Activated CD8-positive, alpha-beta memory T cell treated with anti-CD3 and anti-CD28 coated beads for 24 hours (primary cell): ENCODE results near the gene DENND1B.
"Not testable (repeated sequence)": the region's sequence is repeated elsewhere in the genome, so short reads cannot be mapped to it uniquely, and the experiment has no call there.

Source experiments
- DNase-seq: peaks from one replicate; pipeline ENCODE4 v3.0.0-alpha.2; 2020

DENND1B gene

DNA sequence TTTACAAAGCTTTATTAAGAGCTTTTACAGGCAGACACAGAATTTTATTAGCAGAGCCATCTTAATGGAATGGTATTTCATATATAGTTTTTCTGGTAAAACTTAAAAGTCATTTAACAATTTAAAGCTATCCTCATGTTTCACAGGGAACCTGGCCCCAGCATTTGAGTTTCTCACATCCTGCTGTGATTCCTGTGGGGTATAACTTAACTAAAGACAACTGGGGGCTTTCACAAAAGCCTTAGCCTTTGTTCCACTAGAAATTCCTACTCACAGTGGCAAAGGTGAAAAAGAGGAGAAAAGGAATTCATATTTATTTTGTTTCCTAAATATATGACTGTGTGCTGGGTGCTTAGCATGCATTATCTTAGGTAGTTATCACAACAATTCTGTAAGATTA, 233.9 kb downstream of the DENND1B start:
- no peak for DNase-seq

DNA sequence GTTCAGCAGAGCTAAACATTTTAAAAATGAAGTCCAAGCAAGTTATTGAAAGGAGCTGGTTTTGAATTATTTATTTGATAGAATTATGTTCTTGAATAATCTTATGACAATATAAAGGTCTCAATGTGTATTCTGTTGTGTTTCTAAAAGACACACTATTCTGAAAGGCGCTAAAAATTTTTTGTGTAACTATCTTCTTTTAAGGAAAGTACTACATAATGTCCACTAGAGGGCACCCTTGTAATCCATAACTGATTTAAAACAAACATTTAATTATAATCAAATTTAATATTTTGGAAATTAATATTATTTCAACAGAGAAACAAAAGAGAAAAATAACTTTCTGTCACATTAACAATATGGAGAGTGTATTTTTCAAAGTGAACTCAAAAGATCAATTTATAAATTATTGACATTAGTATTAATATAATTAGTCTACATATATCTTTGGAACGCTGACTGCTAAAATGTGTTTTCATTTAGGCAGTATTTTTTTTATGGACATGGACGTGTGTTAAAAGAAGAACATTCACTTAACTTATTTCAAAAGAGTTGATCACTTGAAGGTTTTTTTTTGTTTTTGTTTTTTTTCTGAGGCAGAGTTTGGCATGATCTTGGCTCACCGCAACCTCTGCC, 248.4 kb downstream of the DENND1B start:
- no peak for DNase-seq

DNA sequence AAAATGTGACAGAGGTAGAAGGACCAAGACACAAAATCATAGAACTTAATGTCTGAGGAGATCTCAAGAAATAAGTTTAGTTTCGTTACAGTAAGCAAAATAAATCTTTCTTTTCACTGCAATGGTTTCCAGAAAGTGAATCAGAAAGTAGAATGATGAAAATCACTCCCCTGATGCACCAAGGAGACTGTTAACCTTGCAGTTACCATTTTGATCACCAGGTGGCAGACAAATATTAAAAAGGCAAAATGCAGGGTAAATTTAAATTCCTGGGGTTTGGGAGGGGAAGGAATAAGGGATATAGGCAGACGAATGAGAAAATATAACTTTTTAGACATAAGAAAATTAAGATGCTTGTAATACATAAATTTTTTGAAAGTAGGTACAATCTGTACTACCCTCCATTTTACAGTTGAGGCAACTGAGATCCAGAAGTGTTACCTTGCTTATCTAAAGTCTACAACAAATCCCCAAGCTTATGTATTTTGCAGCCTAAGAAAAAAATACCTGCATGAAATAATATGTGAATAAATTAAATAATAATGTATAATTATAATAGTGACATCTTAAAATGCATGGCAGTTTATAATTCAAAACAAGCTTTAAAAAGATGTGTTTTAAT, 254.1 kb downstream of the DENND1B start:
- no peak for DNase-seq

DNA sequence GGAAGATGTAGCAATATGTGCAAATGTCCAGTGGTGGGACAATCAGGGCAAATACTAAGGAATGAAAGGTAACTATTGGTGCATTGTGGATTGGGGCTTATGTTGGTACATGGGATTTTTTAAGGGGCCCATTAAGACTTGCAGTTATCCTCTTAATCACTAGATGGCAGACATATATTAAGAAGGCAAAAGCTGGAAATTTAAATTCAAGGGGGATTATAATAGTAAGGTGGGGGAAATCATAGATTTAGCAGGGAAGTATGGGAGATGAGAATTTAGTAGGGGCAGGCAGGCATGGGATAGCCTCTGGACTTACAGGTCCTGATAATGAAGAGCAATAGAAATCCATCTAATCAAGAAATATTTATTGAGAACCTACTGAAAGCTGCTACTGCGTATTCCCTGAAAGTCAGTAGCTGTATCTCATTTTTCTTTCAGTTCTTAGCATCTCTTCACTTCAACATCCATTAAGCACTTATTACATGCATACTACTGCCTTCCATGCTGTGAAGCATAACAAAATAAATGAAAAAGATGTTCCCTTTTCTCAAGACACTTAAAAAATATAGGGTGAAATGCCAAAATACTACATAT, 255.4 kb downstream of the DENND1B start:
- no peak for DNase-seq

GRCh38 chr1:197515421-197515820, 259.9 kb downstream of the DENND1B start:
- DNase-seq, result no peak

DNA sequence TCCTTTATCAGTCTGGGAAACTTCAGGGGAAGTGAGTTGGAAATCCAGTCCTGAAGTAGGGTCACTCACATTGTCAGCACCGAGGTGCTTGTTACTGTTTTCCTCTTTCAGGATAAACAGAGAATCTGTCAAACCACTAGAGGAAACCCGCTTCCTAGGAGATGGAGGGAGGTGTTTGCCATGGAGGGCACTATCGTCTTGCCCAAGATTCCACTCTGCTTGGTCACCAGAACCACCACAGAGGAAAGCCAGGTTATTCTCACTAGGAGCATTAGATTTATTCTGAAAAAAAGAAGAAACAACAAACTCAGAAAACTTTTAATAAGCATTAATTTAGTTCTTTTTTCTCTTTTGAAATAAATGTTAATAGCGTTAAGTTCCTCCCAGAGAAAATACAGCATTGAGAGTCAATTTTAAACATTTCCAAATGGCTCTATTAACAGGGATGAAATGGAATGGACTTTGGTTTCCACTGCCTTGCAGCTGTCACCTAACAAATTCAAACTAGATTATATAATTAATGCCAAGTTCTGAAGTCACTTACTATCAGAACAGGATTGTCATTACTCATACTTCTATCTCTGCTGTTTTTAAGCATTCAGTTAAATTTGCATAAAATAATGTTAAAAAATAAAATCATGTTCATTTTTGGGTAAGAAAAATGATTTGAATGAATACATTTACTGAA, 264.4 kb downstream of the DENND1B start:
- DNase-seq, result no peak

DNA sequence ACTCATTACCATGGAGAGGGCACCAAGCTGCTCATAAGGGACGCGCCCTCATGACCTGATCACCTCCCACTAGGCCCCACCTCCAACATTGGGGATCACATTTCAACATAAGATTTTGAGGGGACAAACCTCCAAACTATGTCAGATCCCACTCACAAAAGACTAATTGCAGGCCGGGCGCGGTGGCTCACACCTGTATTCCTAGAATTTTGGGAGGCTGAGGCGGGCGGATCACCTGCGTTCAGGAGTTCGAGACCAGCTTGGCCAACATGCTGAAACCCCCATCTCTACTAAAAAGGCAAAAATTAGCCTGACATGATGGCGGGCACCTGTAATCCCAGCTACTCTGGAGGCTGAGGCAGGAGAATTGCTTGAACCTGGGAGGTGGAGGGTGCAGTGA, 278.6 kb downstream of the DENND1B start:
- no peak for DNase-seq

DNA sequence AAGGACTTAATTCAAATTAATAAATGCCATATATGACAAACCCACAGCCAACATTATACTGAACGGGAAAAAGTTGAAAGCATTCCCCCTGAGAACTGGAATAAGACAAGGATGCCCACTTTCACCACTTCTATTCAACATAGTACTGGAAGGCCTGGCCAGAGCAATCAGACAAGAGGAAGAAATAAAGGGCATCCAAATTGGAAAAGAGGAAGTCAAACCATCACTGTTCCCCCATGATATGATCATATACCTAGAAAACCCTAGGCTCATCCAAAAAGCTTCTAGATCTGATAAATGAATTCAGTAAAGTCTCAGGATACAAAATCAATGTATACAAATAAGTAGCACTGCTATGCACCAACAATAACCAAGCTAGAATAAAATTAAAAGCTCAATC, 283.8 kb downstream of the DENND1B start:
- not testable (repeated sequence) for DNase-seq

DNA sequence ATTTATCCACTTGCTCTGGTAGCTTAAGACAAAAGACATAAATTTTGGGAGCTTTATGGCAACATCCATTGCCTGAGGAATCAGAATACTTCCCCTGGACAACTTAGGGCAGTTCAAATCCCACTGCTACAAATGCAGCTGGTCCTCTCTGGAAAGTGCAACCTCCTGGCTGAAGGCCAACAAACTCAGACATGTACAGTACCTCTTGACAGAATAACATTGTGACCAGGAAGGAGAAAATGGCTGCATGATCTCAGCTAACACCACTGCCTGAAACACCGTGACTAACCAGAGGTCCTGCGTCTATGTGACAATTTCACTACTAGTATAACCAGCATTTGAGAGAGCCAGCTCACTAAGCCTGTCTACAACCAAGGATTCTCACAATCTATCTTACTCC, 288.3 kb downstream of the DENND1B start:
- DNase-seq, result no peak

DNA sequence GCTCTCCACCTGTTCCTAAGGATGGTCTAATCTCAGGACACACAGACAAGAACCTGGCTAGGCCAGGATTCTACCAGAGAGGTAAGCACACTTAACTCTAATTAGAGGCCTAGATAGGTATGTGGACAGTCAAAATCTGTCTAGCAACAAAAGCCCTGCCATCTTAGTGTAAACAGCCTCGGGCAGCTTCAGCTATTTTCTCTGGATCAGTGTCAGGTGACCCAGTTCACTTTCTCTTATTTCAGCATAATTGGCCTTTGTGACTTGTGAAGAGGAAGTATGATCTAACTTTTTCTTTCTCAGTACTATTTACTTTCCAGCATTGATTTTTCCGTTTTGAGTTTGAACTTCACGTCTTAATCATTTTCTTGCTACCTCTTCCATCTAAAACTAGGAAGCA, 289.5 kb downstream of the DENND1B start:
- DNase-seq, result no peak

DNA sequence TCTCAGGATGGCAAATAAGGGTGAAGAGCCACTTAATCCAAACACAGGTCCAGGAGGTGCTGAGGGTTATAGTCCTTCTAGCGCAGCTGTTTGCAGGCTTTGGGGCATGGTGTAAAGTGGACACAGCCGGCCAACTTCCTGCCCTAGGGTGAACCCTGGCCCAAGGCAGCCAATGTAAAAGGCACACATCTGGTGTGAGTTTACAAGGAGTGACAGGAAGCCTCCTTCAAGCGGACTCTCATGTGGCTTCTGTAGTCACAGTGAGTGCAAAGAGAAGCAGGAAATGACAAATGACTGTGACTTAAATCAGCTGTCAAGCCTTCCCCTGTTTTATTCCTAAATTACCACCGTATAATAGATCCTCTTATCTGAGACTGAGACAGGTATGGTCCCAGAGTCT, 294.2 kb downstream of the DENND1B start:
- no peak for DNase-seq

- DNase-seq, result no peak
These were observed 294.8 kb downstream of the DENND1B start for GRCh38 chr1:197480446-197480845.

GRCh38 chr1:197472141-197472540, 303.1 kb downstream of the DENND1B start:
- no peak for DNase-seq

- no peak for DNase-seq
These were observed 303.9 kb downstream of the DENND1B start for GRCh38 chr1:197471248-197471985.

DNA sequence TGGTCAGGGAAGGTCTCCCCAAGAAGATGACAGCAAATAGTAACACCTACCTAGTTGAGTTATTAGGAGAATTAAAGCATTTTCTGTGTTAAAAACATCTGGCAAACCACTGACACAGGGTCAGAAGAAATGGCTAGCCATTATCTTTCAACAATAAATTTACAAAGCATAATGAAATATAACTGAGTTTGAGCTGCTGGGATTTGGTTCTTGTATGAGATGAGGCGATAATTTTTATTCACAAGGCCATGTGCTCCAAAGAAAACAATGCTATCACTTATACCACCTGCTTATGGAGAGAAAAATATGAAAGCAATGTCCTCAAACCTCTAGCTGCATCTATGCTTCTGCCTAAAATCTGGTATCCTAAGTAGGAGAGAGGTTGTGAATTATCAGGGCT, 304.9 kb downstream of the DENND1B start:
- DNase-seq, result no peak

DNA sequence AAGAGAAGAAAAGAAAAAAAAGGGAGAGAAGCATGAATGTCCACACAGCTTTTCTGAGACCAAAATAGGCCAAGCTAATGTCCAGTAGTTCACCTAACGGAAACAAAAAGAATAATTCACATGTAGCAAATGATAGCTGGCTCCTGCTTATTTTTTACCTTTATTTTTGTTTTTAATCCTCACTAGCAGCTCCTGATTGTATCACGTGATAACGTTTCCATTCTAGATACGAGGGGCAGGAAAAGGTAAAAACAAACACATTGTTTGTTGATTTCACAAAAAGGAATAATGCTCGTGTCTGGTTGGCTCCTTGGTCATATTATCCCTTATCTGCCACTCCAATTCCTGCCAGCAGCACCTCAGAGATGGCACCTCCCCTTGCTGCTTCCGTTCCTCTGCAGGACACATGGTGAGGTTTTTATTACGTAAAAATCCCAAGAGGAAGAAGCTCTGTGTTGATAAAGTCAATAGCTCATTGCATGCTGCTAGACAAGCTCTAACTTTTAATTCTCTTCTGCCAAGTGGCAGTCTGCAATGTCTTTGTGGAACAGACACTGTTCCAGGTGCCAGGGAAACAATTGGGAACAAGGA, 305.6 kb downstream of the DENND1B start:
- no peak for DNase-seq

- DNase-seq, result no peak
These were observed 306.6 kb downstream of the DENND1B start for GRCh38 chr1:197468543-197469175.

DNA sequence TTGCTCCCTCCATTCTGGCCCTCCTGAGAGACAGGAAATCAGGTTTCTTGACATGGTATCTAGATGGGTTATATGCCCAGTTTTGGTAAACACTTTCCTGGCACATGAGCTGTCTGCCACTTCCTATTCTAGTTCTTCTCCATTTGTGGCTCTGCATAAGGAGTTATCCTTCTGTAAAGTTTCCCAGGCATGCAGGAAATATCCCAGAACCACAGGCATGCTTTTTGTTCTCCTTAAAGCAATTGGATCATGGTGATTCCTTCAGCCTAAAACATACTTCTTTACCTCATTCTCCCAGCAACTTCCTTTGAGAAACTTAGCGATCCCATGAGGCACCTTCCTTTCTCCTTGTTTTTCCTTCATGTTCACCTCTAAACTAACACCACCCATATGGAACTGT, 307.4 kb downstream of the DENND1B start:
- no peak for DNase-seq

- DNase-seq, result no peak
These were observed 308.5 kb downstream of the DENND1B start for GRCh38 chr1:197466813-197467212.

GRCh38 chr1:197465528-197466327, 309.6 kb downstream of the DENND1B start:
- no peak for DNase-seq

GRCh38 chr1:197464044-197464443, 311.2 kb downstream of the DENND1B start:
- DNase-seq, result no peak

DNA sequence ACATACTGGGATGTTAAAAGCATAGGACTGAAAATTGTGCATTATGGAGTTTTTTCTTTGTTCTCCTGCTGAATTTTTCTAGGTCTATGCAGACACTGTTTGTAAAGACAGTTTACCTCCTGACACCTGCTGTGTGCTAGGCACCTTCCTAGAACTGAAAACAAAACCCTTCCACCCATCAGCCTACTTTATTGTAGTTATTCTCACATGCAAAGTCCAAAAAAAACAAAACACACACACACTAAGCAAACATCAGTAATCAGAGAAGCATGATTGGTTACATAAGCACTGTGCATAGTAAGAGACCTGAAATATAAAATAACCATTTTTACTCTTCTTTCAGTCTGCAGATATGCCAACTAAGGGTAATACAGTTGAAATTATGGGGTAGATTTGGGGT, 312.1 kb downstream of the DENND1B start:
- DNase-seq, result no peak
